ENCODE measurements around the gene CSMD2.

Gene CSMD2

GRCh38 chr1:33982419-33982818 is 182.6 kb downstream of the CSMD2 start:
- H3K4me3 ChIP-seq (ENCODE audit: low read depth, low read length), result no peak overlapping the region
- DNase-seq (ENCODE audit: low read depth, low spot score), result no peak
- in situ Hi-C loops (cut with HindIII; ENCODE audit: low sequenced_read_pairs), result no loop called here
- TF ChIP-seq CTCF (IDR thresholded peaks at IDR 0.05; ENCODE audit: low read depth, low read length), result no peak

GRCh38 chr1:33979341-33979740 is 185.7 kb downstream of the CSMD2 start:
- H3K4me3 ChIP-seq (ENCODE audit: low read depth, low read length), result no peak overlapping the region
- TF ChIP-seq CTCF (IDR thresholded peaks at IDR 0.05; ENCODE audit: low read depth, low read length), result no peak
- no peak for DNase-seq (ENCODE audit: low read depth, low spot score)
- in situ Hi-C loops (cut with HindIII; ENCODE audit: low sequenced_read_pairs), result no loop called here

DNA sequence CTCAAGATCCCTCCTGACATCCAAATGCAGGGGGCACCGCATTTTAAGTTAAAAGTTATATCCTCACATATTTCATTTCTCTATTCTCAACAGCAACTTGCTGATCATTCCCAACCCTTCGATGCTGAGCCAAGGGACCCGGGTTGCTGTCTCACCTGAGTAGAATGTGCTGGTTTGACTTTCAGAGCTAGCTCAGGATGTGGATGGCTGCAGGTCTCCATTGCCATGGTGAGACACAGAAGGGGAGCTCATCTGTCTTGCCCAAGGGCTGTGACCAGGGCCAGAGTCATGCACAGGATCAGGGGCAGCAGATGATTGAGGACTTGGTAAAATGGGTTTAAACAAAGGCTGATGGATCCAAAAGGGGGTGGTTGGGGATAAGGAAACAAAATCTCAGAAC is 189.1 kb downstream of the CSMD2 start:
- no peak overlapping the region for H3K4me3 ChIP-seq (ENCODE audit: low read depth, low read length)
- no peak for DNase-seq (ENCODE audit: low read depth, low spot score)
- in situ Hi-C loops (cut with HindIII; ENCODE audit: low sequenced_read_pairs), result no loop called here
- TF ChIP-seq CTCF (IDR thresholded peaks at IDR 0.05; ENCODE audit: low read depth, low read length), result no peak

GRCh38 chr1:33973799-33974545 is 191.1 kb downstream of the CSMD2 start:
- in situ Hi-C loops (cut with HindIII; ENCODE audit: low sequenced_read_pairs), result no loop called here
- TF ChIP-seq CTCF (IDR thresholded peaks at IDR 0.05; ENCODE audit: low read depth, low read length), result no peak
- H3K4me3 ChIP-seq (ENCODE audit: low read depth, low read length), result no peak overlapping the region
- no peak for DNase-seq (ENCODE audit: low read depth, low spot score)

- H3K4me3 ChIP-seq (ENCODE audit: low read depth, low read length), result no peak overlapping the region
- DNase-seq (ENCODE audit: low read depth, low spot score), result peak; percentile 48
- no peak for TF ChIP-seq CTCF (IDR thresholded peaks at IDR 0.05; ENCODE audit: low read depth, low read length)
- in situ Hi-C loops (cut with HindIII; ENCODE audit: low sequenced_read_pairs), result no loop called here
Measured at GRCh38 chr1:33972676-33973395, 192.2 kb downstream of the CSMD2 start.

DNA sequence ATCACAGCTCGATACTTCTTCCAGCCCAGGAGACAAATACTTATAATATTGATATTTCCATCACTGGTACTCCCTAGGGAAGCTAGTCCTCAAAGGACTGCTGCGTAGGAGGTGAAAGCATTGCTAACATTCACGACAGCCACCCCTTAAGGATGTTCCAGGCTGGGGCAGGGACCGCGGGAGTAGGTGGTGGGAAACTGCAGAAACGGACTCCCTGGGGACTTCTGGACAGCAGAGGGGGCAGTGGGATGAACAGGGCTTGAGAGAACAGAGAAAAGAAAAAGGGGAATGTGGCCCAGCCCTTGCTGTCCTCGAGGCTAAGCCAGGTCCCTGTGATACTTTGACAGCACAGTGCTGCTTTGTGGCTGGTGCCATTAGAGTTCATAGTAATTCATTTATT is 193.1 kb downstream of the CSMD2 start:
- DNase-seq (ENCODE audit: low read depth, low spot score), result no peak
- TF ChIP-seq CTCF (IDR thresholded peaks at IDR 0.05; ENCODE audit: low read depth, low read length), result no peak
- in situ Hi-C loops (cut with HindIII; ENCODE audit: low sequenced_read_pairs), result no loop called here

More for the DNA sequence above, 193.1 kb downstream of the CSMD2 start:
- H3K4me3 ChIP-seq (ENCODE audit: low read depth, low read length), result no peak overlapping the region

Data from astrocyte of the spinal cord (primary cell).